OCI-LY1 (cell line): ENCODE results near the gene LMBRD1.

Experiments used
- EZH2 ChIP-seq: fragments of 200-600 bp; sonication (generic), shearing (Covaris generic); IDR thresholded peaks from 2 replicates; pipeline ENCODE4 v1.8.0; 2017; ENCODE audit warnings: borderline replicate concordance, mixed run types, mild to moderate bottlenecking, antibody characterized with exemption, low read length, moderate library complexity, mixed read lengths
- TF ChIP-seq, protein P1 (sequence below): fragments of 200-600 bp; sonication (generic), shearing (Covaris generic); IDR thresholded peaks from 2 replicates; pipeline ENCODE4 v1.5.1; 2017; ENCODE audit warnings: mild to moderate bottlenecking, antibody characterized with exemption, low read length, moderate library complexity, mixed read lengths

GRCh38 chr6:69719602-69720193, 77.1 kb downstream of the LMBRD1 start:
- no peak for TF ChIP-seq EZH2
- TF ChIP-seq, protein P1, sequence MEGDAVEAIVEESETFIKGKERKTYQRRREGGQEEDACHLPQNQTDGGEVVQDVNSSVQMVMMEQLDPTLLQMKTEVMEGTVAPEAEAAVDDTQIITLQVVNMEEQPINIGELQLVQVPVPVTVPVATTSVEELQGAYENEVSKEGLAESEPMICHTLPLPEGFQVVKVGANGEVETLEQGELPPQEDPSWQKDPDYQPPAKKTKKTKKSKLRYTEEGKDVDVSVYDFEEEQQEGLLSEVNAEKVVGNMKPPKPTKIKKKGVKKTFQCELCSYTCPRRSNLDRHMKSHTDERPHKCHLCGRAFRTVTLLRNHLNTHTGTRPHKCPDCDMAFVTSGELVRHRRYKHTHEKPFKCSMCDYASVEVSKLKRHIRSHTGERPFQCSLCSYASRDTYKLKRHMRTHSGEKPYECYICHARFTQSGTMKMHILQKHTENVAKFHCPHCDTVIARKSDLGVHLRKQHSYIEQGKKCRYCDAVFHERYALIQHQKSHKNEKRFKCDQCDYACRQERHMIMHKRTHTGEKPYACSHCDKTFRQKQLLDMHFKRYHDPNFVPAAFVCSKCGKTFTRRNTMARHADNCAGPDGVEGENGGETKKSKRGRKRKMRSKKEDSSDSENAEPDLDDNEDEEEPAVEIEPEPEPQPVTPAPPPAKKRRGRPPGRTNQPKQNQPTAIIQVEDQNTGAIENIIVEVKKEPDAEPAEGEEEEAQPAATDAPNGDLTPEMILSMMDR: peak; percentile 31; the same call in 1 of the 2 replicates
